Lung (tissue), 12 donors: Measurements from ENCODE around the gene ACTL7B. TPM values are rescaled to one million over a fixed set of nuclear protein-coding genes. Genes with fewer than 3 reads are reported as not detected.

Experiments
- ATAC-seq: fragments of 200-7000 bp; cut with Tn5 transposase; one replicate; pipeline ENCODE4 v1.9.1; 2020; ENCODE audit warnings: moderate number of reproducible peaks; ENCODE audit not compliant: insufficient read depth, low FRiP score
- DNase-seq, 3 donors: peaks; one replicate each; pipeline ENCODE4 v3.0.0-alpha.2; 2013 to 2017
- H3K27ac ChIP-seq, 2 donors: one replicate each; pipeline ENCODE4 v1.5.1; 2013; ENCODE audit warnings: mild to moderate bottlenecking in 2 of 2, moderate library complexity in 2 of 2, control low read depth in 1 of 2, inconsistent platforms in 1 of 2, low read depth in 1 of 2, low read length in 1 of 2
- H3K27me3 ChIP-seq, 3 donors: one replicate each; pipeline ENCODE4 v1.5.1; 2013; ENCODE audit warnings: low read length in 2 of 3; ENCODE audit not compliant: control insufficient read depth in 3 of 3, insufficient read depth in 3 of 3
- H3K36me3 ChIP-seq, 4 donors: one replicate each; pipeline ENCODE4 v1.5.1; 2013; ENCODE audit warnings: low read length in 4 of 4, mild to moderate bottlenecking in 1 of 4, moderate library complexity in 1 of 4; ENCODE audit not compliant: control insufficient read depth in 4 of 4, insufficient read depth in 4 of 4
- H3K4me1 ChIP-seq, 5 donors: one replicate each; pipeline ENCODE4 v1.5.1; 2013; ENCODE audit warnings: low read length in 5 of 5, mild to moderate bottlenecking in 2 of 5, moderate library complexity in 1 of 5; ENCODE audit not compliant: control insufficient read depth in 5 of 5, insufficient read depth in 5 of 5
- H3K4me3 ChIP-seq: one replicate; pipeline ENCODE4 v1.5.1; 2013; ENCODE audit warnings: mild to moderate bottlenecking, control low read depth, moderate library complexity
- H3K9ac ChIP-seq, 2 donors: one replicate each; pipeline ENCODE4 v1.5.1; 2013; ENCODE audit warnings: low read length in 2 of 2, control low read depth in 1 of 2; ENCODE audit not compliant: insufficient read depth in 1 of 2
- H3K9me3 ChIP-seq, 4 donors: one replicate each; pipeline ENCODE4 v1.5.1; 2013; ENCODE audit warnings: low read length in 3 of 4, mild to moderate bottlenecking in 1 of 4, moderate library complexity in 1 of 4; ENCODE audit not compliant: control insufficient read depth in 4 of 4, insufficient read depth in 3 of 4
- CTCF ChIP-seq: IDR thresholded peaks from 2 replicates; pipeline ENCODE4 v1.5.1; 2012; ENCODE audit warnings: mild to moderate bottlenecking; ENCODE audit errors: control extremely low read depth, extremely low read depth
- WGBS, 2 donors: extraction: QIAGEN DNeasy Blood & Tissue Kit; methylation state at CpG; one replicate each; pipeline ENCODE4 v1.1.7; 2013; 5-methylcytosine and 5-hydroxymethylcytosine counted together
- polyA plus RNA-seq, 2 donors: library from polyadenylated mRNA; stranded (reverse); fragments of 200-250 nt; gene quantifications; one replicate each; pipeline ENCODE4 v1.2.1, GENCODE V29; 2013
- total RNA-seq, 2 donors: library from RNA; depleted of rRNA in 1 of 2; stranded (reverse); fragments of >200 nt in 1 of 2; gene quantifications; one replicate each; pipeline ENCODE4 v1.2.1, GENCODE V29; 2014 to 2021
- donor health status: control.
- donor health status: control.
- donor health status: Bipolar disorder and iron deficiency.
- donor health status: healthy.
- donor health status: DM: yes; HTN: yes; CAD: no.

ACTL7B gene
- total and polyA plus RNA-seq, 4 donors, result not detected

DNA sequence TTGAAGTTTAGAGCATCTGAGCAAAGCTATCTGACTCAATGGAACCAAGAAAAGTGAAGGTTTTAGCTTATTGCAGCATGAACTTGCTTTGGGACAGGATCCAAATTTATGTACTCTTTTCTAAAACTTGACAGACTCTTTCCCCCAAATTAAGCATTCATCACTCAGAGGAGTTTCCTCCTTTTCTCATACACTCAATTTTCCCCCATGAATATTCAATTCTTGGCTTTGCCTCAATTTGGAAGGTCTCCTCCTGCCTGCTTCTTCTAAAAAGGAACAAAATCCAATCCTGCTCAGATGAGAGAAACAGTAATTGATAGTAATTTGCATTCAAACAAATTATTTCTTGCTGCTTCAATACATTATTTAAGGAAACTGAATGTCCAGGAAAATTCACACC lies 11.3 kb upstream of the ACTL7B start:
- DNase-seq (no peak), ATAC-seq (no peak)
- Histone ChIP-seq H3K27ac (no peak overlapping the region), H3K9me3 (no peaks in the 10 kb centered on the region), H3K4me1 (peaks cover 0 to 4% (median 0%) of the 10 kb centered on the region in 5 donors), H3K9ac (no peak overlapping the region), H3K36me3 (peaks cover 7 to 33% (median 17%) of the 10 kb centered on the region in 4 donors), H3K4me3 (no peak overlapping the region), H3K27me3 (no peaks in the 10 kb centered on the region)
- TF ChIP-seq CTCF, result no peak

DNA sequence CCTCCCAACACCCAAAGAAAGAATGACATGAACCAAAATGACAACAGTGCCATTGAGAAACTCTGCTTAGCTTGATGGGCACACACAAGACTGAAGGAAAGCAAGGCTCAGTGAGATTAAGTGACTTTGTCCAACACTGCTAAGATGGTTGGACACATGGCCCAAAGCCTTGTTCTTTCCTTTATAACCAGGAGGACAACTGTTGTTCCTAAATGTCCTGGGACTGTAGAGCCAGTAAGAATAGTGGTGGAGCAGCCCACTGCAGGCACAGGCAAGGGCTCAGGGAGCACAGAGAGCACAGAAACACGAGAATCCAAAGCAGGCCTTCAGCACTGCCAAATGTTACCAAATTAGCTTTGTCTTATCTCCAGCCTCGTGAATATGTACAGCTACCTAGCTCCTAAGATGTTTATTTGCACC lies 10.2 kb upstream of the ACTL7B start:
- no peaks in the 10 kb centered on the region for H3K27me3 ChIP-seq
- peaks cover 0 to 4% (median 0%) of the 10 kb centered on the region in 5 donors for H3K4me1 ChIP-seq
- no peak overlapping the region for H3K9ac ChIP-seq
- ATAC-seq (no peak), DNase-seq (no peak)
- no peak overlapping the region for H3K4me3 ChIP-seq
- peaks cover 5 to 22% (median 11%) of the 10 kb centered on the region in 4 donors for H3K36me3 ChIP-seq
- TF ChIP-seq CTCF, result no peak
- WGBS, 2 donors, result 65 to 86% methylated on average over 2 of the region's 2 CpGs
- no peaks in the 10 kb centered on the region for H3K9me3 ChIP-seq
- no peak overlapping the region for H3K27ac ChIP-seq

DNA sequence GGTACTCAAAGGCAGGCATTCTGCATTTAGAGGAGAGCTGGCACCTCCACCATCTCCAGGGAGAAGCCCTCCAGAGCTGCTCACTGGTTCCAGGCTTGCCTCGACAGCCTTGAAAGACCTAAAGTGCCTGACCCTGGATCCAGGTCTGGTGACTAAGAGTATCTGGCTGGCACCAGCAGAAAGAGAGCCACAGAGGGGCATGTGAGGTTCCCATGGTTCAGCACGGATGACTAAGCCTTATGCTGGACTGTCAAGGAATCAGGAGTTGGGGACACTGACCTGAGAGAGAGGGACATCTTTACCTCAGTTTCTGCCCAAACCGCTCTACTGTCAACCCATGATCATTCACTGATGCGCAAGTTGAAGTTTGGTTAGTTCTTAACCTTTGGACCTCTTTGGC lies 9.3 kb upstream of the ACTL7B start:
- H3K27me3 ChIP-seq, result no peaks in the 10 kb centered on the region
- H3K4me1 ChIP-seq, result peaks cover 0 to 4% (median 0%) of the 10 kb centered on the region in 5 donors
- H3K27ac ChIP-seq, result no peak overlapping the region
- H3K4me3 ChIP-seq, result no peak overlapping the region
- peaks cover 5 to 15% (median 10%) of the 10 kb centered on the region in 4 donors for H3K36me3 ChIP-seq
- TF ChIP-seq CTCF, result no peak
- no peak for DNase-seq
- WGBS, 2 donors, result 94 to 98% methylated on average over 4 of the region's 4 CpGs
- no peak overlapping the region for H3K9ac ChIP-seq
- H3K9me3 ChIP-seq, result no peaks in the 10 kb centered on the region
- no peak for ATAC-seq

DNA sequence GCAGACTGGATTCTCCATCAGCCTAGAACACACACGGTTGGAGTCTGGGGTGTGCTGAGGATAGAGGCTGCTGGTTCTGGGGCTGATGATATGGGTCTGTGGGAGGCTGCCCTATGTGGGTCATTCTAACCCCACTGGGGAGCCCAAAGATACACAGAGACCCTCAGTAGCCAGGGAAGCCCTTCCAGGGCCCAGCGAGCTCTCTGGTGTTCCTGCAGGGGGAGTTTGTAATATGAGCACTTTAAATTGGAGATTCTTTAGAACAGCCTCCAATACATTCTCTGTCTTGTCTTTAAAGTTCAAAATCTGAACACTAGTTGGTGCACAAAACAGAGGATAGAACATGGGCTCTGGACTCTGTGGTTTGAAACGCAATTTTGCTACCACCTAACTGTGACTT lies 8.7 kb upstream of the ACTL7B start:
- ATAC-seq (no peak), DNase-seq (no peak)
- no peak overlapping the region for H3K27ac ChIP-seq
- peaks cover 0 to 4% (median 0%) of the 10 kb centered on the region in 5 donors for H3K4me1 ChIP-seq
- H3K4me3 ChIP-seq, result no peak overlapping the region
- TF ChIP-seq CTCF, result no peak
- H3K9me3 ChIP-seq, result no peaks in the 10 kb centered on the region
- WGBS, 2 donors, result 85 to 94% methylated on average over 3 of the region's 3 CpGs
- peaks cover 4 to 15% (median 9%) of the 10 kb centered on the region in 4 donors for H3K36me3 ChIP-seq
- no peak overlapping the region for H3K9ac ChIP-seq
- no peaks in the 10 kb centered on the region for H3K27me3 ChIP-seq
